ENCODE results near the gene ABCC8.

ABCC8 gene

DNA sequence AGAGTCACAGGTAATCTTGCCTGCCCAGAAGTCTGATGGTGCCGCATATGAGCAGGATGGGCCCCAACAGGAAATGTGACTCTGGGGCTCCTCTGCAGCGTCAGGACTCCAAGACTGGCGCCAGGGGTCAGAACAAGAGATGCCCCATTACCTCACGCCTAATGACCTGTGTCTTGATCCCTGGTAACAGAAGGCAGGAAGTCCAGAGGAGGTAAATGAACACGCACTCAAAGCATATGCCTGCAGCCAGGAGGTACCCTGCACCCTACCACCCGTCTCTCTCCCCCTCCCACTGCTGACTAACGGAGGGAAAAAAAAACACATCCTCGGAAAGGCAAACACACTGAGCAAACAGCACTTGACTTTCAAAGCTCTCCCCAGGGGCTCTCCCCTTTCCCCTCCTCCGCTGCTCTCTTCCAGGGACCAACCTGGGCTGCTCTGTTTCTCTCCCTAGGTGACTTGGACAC is 37.3 kb downstream of the ABCC8 start:
- Histone ChIP-seq H3K9me3 (ENCODE audit: control insufficient read depth, insufficient read depth, low read depth, low read length) (no peaks in the 10 kb centered on the region), H3K27ac (ENCODE audit: extremely low read depth, low read depth, low read length) (no peak overlapping the region), H3K36me3 (ENCODE audit: control insufficient read depth in 2 of 2, insufficient read depth in 1 of 2, low read length in 2 of 2) (no peaks in the 10 kb centered on the region), H3K4me1 (ENCODE audit: control insufficient read depth, insufficient read depth, low read length) (peaks cover 7% of the 10 kb centered on the region), H3K4me3 (ENCODE audit: low read depth, low read length) (no peak overlapping the region)
- POLR2A ChIA-PET: no interaction called here
- CTCF ChIA-PET: interaction anchor here (0.6 kb wide), 1 partner anchor 72 kb away, joined by 3 read pairs; no protein-coding TSS in a partner anchor
- TF ChIP-seq ZNF19 (tag by site-specific recombination; IDR thresholded peaks at IDR 0.05; ENCODE audit: low read depth): no peak
- TF ChIP-seq TRIM28 (IDR thresholded peaks at IDR 0.05; ENCODE audit: borderline replicate concordance, low read length): no peak
- peak; percentile 98 for TF ChIP-seq FEZF1 (tag by site-specific recombination; IDR thresholded peaks at IDR 0.05)
- TF ChIP-seq ZNF311 (tag by site-specific recombination; IDR thresholded peaks at IDR 0.05; ENCODE audit: borderline replicate concordance): no peak
- TF ChIP-seq, protein P1, sequence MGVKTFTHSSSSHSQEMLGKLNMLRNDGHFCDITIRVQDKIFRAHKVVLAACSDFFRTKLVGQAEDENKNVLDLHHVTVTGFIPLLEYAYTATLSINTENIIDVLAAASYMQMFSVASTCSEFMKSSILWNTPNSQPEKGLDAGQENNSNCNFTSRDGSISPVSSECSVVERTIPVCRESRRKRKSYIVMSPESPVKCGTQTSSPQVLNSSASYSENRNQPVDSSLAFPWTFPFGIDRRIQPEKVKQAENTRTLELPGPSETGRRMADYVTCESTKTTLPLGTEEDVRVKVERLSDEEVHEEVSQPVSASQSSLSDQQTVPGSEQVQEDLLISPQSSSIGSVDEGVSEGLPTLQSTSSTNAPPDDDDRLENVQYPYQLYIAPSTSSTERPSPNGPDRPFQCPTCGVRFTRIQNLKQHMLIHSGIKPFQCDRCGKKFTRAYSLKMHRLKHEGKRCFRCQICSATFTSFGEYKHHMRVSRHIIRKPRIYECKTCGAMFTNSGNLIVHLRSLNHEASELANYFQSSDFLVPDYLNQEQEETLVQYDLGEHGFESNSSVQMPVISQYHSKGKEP (tag by site-specific recombination; IDR thresholded peaks at IDR 0.05): no peak
- TF ChIP-seq ZNF785 (tag by site-specific recombination; IDR thresholded peaks at IDR 0.05): no peak
- TF ChIP-seq ZNF555 (tag by site-specific recombination; conservative IDR thresholded peaks at IDR 0.05): no peak
- TF ChIP-seq ZNF121 (tag by site-specific recombination; IDR thresholded peaks at IDR 0.05): no peak
- TF ChIP-seq, protein P2, sequence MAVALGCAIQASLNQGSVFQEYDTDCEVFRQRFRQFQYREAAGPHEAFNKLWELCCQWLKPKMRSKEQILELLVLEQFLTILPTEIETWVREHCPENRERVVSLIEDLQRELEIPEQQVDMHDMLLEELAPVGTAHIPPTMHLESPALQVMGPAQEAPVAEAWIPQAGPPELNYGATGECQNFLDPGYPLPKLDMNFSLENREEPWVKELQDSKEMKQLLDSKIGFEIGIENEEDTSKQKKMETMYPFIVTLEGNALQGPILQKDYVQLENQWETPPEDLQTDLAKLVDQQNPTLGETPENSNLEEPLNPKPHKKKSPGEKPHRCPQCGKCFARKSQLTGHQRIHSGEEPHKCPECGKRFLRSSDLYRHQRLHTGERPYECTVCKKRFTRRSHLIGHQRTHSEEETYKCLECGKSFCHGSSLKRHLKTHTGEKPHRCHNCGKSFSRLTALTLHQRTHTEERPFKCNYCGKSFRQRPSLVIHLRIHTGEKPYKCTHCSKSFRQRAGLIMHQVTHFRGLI (tag by site-specific recombination; IDR thresholded peaks at IDR 0.05): no peak
- TF ChIP-seq ZNF169 (tag by site-specific recombination; IDR thresholded peaks at IDR 0.05): no peak
- TF ChIP-seq HOXA7 (CRISPR knock-in tag; IDR thresholded peaks at IDR 0.05; ENCODE audit: borderline replicate concordance): no peak
- TF ChIP-seq, protein P3, sequence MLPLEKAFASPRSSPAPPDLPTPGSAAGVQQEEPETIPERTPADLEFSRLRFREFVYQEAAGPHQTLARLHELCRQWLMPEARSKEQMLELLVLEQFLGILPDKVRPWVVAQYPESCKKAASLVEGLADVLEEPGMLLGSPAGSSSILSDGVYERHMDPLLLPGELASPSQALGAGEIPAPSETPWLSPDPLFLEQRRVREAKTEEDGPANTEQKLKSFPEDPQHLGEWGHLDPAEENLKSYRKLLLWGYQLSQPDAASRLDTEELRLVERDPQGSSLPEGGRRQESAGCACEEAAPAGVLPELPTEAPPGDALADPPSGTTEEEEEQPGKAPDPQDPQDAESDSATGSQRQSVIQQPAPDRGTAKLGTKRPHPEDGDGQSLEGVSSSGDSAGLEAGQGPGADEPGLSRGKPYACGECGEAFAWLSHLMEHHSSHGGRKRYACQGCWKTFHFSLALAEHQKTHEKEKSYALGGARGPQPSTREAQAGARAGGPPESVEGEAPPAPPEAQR (tag by site-specific recombination; IDR thresholded peaks at IDR 0.05): no peak
- TF ChIP-seq ZNF426 (tag by site-specific recombination; IDR thresholded peaks at IDR 0.05): no peak
- no peak for TF ChIP-seq PRDM1 (tag by site-specific recombination; IDR thresholded peaks at IDR 0.05)
- no peak for TF ChIP-seq SALL2 (tag by site-specific recombination; IDR thresholded peaks at IDR 0.05; ENCODE audit: borderline replicate concordance)
- TF ChIP-seq ZNF341 (tag by site-specific recombination; IDR thresholded peaks at IDR 0.05; ENCODE audit: low read depth): peak; percentile 29; the same call in 1 of the 2 replicates
- no peak for TF ChIP-seq KLF8 (tag by site-specific recombination; IDR thresholded peaks at IDR 0.05)
- no peak for TF ChIP-seq ZNF248 (tag by site-specific recombination; IDR thresholded peaks at IDR 0.05)
- TF ChIP-seq, protein P4, sequence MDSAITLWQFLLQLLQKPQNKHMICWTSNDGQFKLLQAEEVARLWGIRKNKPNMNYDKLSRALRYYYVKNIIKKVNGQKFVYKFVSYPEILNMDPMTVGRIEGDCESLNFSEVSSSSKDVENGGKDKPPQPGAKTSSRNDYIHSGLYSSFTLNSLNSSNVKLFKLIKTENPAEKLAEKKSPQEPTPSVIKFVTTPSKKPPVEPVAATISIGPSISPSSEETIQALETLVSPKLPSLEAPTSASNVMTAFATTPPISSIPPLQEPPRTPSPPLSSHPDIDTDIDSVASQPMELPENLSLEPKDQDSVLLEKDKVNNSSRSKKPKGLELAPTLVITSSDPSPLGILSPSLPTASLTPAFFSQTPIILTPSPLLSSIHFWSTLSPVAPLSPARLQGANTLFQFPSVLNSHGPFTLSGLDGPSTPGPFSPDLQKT (IDR thresholded peaks at IDR 0.05; ENCODE audit: borderline replicate concordance, low read depth, low read length): no peak
- TF ChIP-seq, protein P5, sequence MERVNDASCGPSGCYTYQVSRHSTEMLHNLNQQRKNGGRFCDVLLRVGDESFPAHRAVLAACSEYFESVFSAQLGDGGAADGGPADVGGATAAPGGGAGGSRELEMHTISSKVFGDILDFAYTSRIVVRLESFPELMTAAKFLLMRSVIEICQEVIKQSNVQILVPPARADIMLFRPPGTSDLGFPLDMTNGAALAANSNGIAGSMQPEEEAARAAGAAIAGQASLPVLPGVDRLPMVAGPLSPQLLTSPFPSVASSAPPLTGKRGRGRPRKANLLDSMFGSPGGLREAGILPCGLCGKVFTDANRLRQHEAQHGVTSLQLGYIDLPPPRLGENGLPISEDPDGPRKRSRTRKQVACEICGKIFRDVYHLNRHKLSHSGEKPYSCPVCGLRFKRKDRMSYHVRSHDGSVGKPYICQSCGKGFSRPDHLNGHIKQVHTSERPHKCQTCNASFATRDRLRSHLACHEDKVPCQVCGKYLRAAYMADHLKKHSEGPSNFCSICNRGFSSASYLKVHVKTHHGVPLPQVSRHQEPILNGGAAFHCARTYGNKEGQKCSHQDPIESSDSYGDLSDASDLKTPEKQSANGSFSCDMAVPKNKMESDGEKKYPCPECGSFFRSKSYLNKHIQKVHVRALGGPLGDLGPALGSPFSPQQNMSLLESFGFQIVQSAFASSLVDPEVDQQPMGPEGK (tag by site-specific recombination; IDR thresholded peaks at IDR 0.05): peak; percentile 37; the same call in 1 of the 2 replicates
- TF ChIP-seq ZIC2 (tag by site-specific recombination; IDR thresholded peaks at IDR 0.05): peak; percentile 95
- TF ChIP-seq ZNF175 (tag by site-specific recombination; IDR thresholded peaks at IDR 0.05): no peak
- peak; percentile 80 for TF ChIP-seq ZNF423 (tag by site-specific recombination; IDR thresholded peaks at IDR 0.05)
- no peak for TF ChIP-seq ZNF350 (tag by site-specific recombination; IDR thresholded peaks at IDR 0.05)
- TF ChIP-seq ZNF239 (tag by site-specific recombination; IDR thresholded peaks at IDR 0.05): no peak
- no peak for TF ChIP-seq ZNF24 (tag by site-specific recombination; IDR thresholded peaks at IDR 0.05)
- TF ChIP-seq MZF1 (tag by site-specific recombination; IDR thresholded peaks at IDR 0.05; ENCODE audit: borderline replicate concordance): no peak
- TF ChIP-seq, protein P6, sequence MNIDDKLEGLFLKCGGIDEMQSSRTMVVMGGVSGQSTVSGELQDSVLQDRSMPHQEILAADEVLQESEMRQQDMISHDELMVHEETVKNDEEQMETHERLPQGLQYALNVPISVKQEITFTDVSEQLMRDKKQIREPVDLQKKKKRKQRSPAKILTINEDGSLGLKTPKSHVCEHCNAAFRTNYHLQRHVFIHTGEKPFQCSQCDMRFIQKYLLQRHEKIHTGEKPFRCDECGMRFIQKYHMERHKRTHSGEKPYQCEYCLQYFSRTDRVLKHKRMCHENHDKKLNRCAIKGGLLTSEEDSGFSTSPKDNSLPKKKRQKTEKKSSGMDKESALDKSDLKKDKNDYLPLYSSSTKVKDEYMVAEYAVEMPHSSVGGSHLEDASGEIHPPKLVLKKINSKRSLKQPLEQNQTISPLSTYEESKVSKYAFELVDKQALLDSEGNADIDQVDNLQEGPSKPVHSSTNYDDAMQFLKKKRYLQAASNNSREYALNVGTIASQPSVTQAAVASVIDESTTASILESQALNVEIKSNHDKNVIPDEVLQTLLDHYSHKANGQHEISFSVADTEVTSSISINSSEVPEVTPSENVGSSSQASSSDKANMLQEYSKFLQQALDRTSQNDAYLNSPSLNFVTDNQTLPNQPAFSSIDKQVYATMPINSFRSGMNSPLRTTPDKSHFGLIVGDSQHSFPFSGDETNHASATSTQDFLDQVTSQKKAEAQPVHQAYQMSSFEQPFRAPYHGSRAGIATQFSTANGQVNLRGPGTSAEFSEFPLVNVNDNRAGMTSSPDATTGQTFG (tag by site-specific recombination; IDR thresholded peaks at IDR 0.05; ENCODE audit: borderline replicate concordance): no peak
